H1 (cell line): ENCODE results near the gene LNPEP. TPM values are rescaled to one million over a fixed set of nuclear protein-coding genes. Genes with fewer than 3 reads are reported as not detected.

Experiments used
- CTCF ChIA-PET: fragments of 300-600 bp; sonication (Branson Sonifier 250); formaldehyde crosslinking; loops from one replicate; lab custom pipeline; 2021; ENCODE audit not compliant: partially characterized antibody; lab: Charles Lee
- POLR2A ChIA-PET: fragments of 300-600 bp; sonication (Branson Sonifier 250); formaldehyde crosslinking; loops from one replicate; lab custom pipeline; 2021; ENCODE audit warnings: inconsistent platforms; ENCODE audit not compliant: partially characterized antibody; lab: Charles Lee
- DNase-seq, 2 experiments: peaks; one replicate each; pipeline versions ENCODE4 v3.0.0 to v3.0.0-alpha.2; 2010 to 2022; ENCODE audit warnings: low spot score in 2 of 2, low read depth in 1 of 2, mixed read lengths in 1 of 2
- FAIRE-seq: peaks from 2 replicates; lab custom pipeline; 2011; peaks lifted over from hg19 to GRCh38; lab: Jason Lieb, UNC
- H2AFZ ChIP-seq: 2 replicates; pipeline ENCODE4 v1.8.1; 2012; ENCODE audit warnings: low read length, inconsistent platforms
- H2AK5ac ChIP-seq: 2 replicates; pipeline ENCODE4 v1.6.1; 2013; ENCODE audit warnings: low read depth, low read length
- H2BK120ac ChIP-seq: replicated peaks from 2 replicates; pipeline ENCODE3; 2013; ENCODE audit warnings: low read depth, low read length, inconsistent platforms
- H2BK12ac ChIP-seq: 2 replicates; pipeline ENCODE4 v1.6.1; 2013; ENCODE audit warnings: low read depth, low read length
- H2BK15ac ChIP-seq: 2 replicates; pipeline ENCODE4 v1.6.1; 2013; ENCODE audit warnings: low read length
- H2BK20ac ChIP-seq: 2 replicates; pipeline ENCODE4 v1.6.1; 2013; ENCODE audit warnings: low read length
- H2BK5ac ChIP-seq: 2 replicates; pipeline ENCODE4 v1.6.1; 2013; ENCODE audit warnings: low read depth, low read length
- H3K14ac ChIP-seq: 2 replicates; pipeline ENCODE4 v1.6.1; 2013; ENCODE audit warnings: inconsistent platforms; ENCODE audit not compliant: insufficient read length
- H3K18ac ChIP-seq: 2 replicates; pipeline ENCODE4 v1.6.1; 2013; ENCODE audit warnings: low read length; ENCODE audit errors: extremely low read depth
- H3K23ac ChIP-seq: 2 replicates; pipeline ENCODE4 v1.6.1; 2013; ENCODE audit warnings: inconsistent platforms; ENCODE audit not compliant: insufficient read length
- H3K23me2 ChIP-seq: 2 replicates; pipeline ENCODE4 v1.6.1; 2013; ENCODE audit warnings: low read depth, low read length
- H3K27ac ChIP-seq: 2 replicates; pipeline ENCODE4 v1.6.1; 2011; ENCODE audit warnings: low read depth, low read length, inconsistent platforms
- H3K27me3 ChIP-seq, 4 experiments: replicated peaks in 1 of 4; 1 replicate in 1 of 4; 2 replicates in 3 of 4; pipeline versions ENCODE4 v1.6.1 to v1.8.1; 2011 to 2013; ENCODE audit warnings: low read length in 3 of 4, mild to moderate bottlenecking in 3 of 4, inconsistent platforms in 2 of 4, mixed read lengths in 2 of 4, moderate library complexity in 1 of 4; ENCODE audit not compliant: control insufficient read depth in 3 of 4, insufficient read depth in 3 of 4; ENCODE audit errors: extremely low read depth in 1 of 4
- H3K36me3 ChIP-seq, 4 experiments: 2 replicates each; pipeline versions ENCODE4 v1.6.1 to v1.8.1; 2011 to 2013; ENCODE audit warnings: mild to moderate bottlenecking in 4 of 4, low read length in 3 of 4, moderate library complexity in 2 of 4, control low read depth in 1 of 4, inconsistent platforms in 1 of 4; ENCODE audit not compliant: insufficient read depth in 4 of 4, control insufficient read depth in 2 of 4
- H3K4ac ChIP-seq: replicated peaks from 2 replicates; pipeline ENCODE3; 2013; ENCODE audit warnings: low read length, low read depth, mixed read lengths, inconsistent platforms; ENCODE audit not compliant: insufficient read length
- H3K4me1 ChIP-seq, 4 experiments: replicated peaks in 1 of 4; 1 replicate in 1 of 4; 2 replicates in 3 of 4; pipeline versions ENCODE4 v1.6.1 to v1.8.1; 2011 to 2013; ENCODE audit warnings: low read length in 3 of 4, inconsistent platforms in 2 of 4, mixed read lengths in 1 of 4; ENCODE audit not compliant: insufficient read depth in 4 of 4, control insufficient read depth in 3 of 4
- H3K4me2 ChIP-seq, 2 experiments: 2 replicates each; pipeline versions ENCODE4 v1.6.1 to v1.8.1; 2011 to 2013; ENCODE audit warnings: low read depth in 2 of 2, low read length in 2 of 2, control low read depth in 1 of 2, inconsistent platforms in 1 of 2, mild to moderate bottlenecking in 1 of 2; ENCODE audit not compliant: insufficient read depth in 1 of 2
- H3K4me3 ChIP-seq, 4 experiments: fragments of 200-600, 300-600 bp in 1 of 4; sonication (generic), shearing (Covaris generic), sonication (Bioruptor Twin) in 1 of 4; 2 replicates each; pipeline versions ENCODE4 v1.5.1 to v1.8.1; 2011 to 2016; ENCODE audit warnings: low read length in 4 of 4, low read depth in 3 of 4, control low read depth in 2 of 4, inconsistent platforms in 2 of 4, mild to moderate bottlenecking in 2 of 4, mixed read lengths in 1 of 4, moderate library complexity in 1 of 4; ENCODE audit not compliant: insufficient read depth in 2 of 4; ENCODE audit errors: extremely low read depth in 1 of 4
- H3K56ac ChIP-seq: replicated peaks from 2 replicates; pipeline ENCODE3; 2013; ENCODE audit warnings: low read depth, mild to moderate bottlenecking, mixed read lengths, low read length, inconsistent platforms; ENCODE audit not compliant: insufficient read length
- H3K79me1 ChIP-seq: 2 replicates; pipeline ENCODE4 v1.6.1; 2013; ENCODE audit warnings: low read depth, low read length, control low read depth
- H3K79me2 ChIP-seq, 2 experiments: 2 replicates each; pipeline versions ENCODE4 v1.6.1 to v1.8.1; 2012 to 2013; ENCODE audit warnings: low read length in 2 of 2, mild to moderate bottlenecking in 2 of 2, inconsistent platforms in 1 of 2; ENCODE audit not compliant: insufficient read depth in 2 of 2, control insufficient read depth in 1 of 2
- H3K9ac ChIP-seq, 4 experiments: replicated peaks in 1 of 4; 1 replicate in 1 of 4; 2 replicates in 3 of 4; pipeline versions ENCODE4 v1.6.1 to v1.8.1; 2011 to 2013; ENCODE audit warnings: low read depth in 3 of 4, low read length in 3 of 4, control low read depth in 2 of 4, mild to moderate bottlenecking in 2 of 4, moderate library complexity in 2 of 4, inconsistent platforms in 1 of 4; ENCODE audit errors: extremely low read depth in 1 of 4
- H3K9me3 ChIP-seq, 2 experiments: 2 replicates each; pipeline versions ENCODE4 v1.6.1 to v1.8.1; 2012 to 2013; ENCODE audit warnings: mild to moderate bottlenecking in 2 of 2, moderate library complexity in 2 of 2, control low read depth in 1 of 2, inconsistent platforms in 1 of 2, low read depth in 1 of 2, low read length in 1 of 2, mixed read lengths in 1 of 2; ENCODE audit not compliant: insufficient read depth in 2 of 2
- H4K20me1 ChIP-seq, 2 experiments: replicated peaks in 1 of 2; 2 replicates each; pipeline versions ENCODE3 to v1.8.1; 2011 to 2013; ENCODE audit warnings: inconsistent platforms in 2 of 2, low read length in 2 of 2, mild to moderate bottlenecking in 1 of 2; ENCODE audit not compliant: insufficient read depth in 2 of 2, control insufficient read depth in 1 of 2
- H4K5ac ChIP-seq: 2 replicates; pipeline ENCODE4 v1.6.1; 2013; ENCODE audit warnings: low read length, low read depth, mixed read lengths, inconsistent platforms; ENCODE audit not compliant: insufficient read length
- H4K8ac ChIP-seq: 2 replicates; pipeline ENCODE4 v1.8.0; 2013; ENCODE audit warnings: mild to moderate bottlenecking, moderate library complexity, low read length, inconsistent platforms; ENCODE audit not compliant: insufficient read depth; ENCODE audit errors: extremely low read depth
- H4K91ac ChIP-seq: replicated peaks from 2 replicates; pipeline ENCODE3; 2013; ENCODE audit warnings: low read length, mixed read lengths, inconsistent platforms; ENCODE audit not compliant: insufficient read length
- FOSL1 ChIP-seq: IDR thresholded peaks from 2 replicates; pipeline ENCODE4 v1.6.1; 2011; ENCODE audit warnings: mild to moderate bottlenecking, low read depth, low read length, moderate library complexity; ENCODE audit not compliant: insufficient read depth
- HDAC2 ChIP-seq, 2 experiments: fragments of 300-600 bp in 1 of 2; sonication (generic) in 1 of 2; IDR thresholded peaks; 2 replicates each; pipeline ENCODE4 v1.6.1; 2011 to 2012; ENCODE audit warnings: low read depth in 2 of 2, low read length in 2 of 2, mild to moderate bottlenecking in 2 of 2, moderate library complexity in 2 of 2, borderline replicate concordance in 1 of 2, inconsistent platforms in 1 of 2
- SIX5 ChIP-seq: IDR thresholded peaks from 2 replicates; pipeline ENCODE4 v1.6.1; 2011; ENCODE audit warnings: mild to moderate bottlenecking, low read depth, low read length
- TAF1 ChIP-seq: IDR thresholded peaks from 2 replicates; pipeline ENCODE4 v1.6.1; 2011; ENCODE audit warnings: mild to moderate bottlenecking, low read depth, low read length
- TEAD4 ChIP-seq: IDR thresholded peaks from 2 replicates; pipeline ENCODE4 v1.6.1; 2012; ENCODE audit warnings: low read depth, low read length, inconsistent platforms, mixed read lengths
- WGBS, 2 experiments: shearing (Covaris generic) in 1 of 2; methylation state at CpG; one replicate each; pipeline versions ENCODE4 v1.1.6 to v1.1.7; 2013 to 2015; ENCODE audit warnings: low lambda C conversion rate in 2 of 2, mixed read lengths in 2 of 2, inconsistent platforms in 1 of 2, low coverage in 1 of 2, missing lambda C conversion rate in 1 of 2; ENCODE audit not compliant: insufficient replicate concordance in 2 of 2, insufficient coverage in 1 of 2, insufficient read length in 1 of 2; ENCODE audit errors: extremely low coverage in 1 of 2, missing lambda C conversion rate in 1 of 2; 5-methylcytosine and 5-hydroxymethylcytosine counted together
- polyA plus RNA-seq, 7 experiments: library from polyadenylated mRNA; depleted of rRNA in 3 of 7; stranded (reverse) in 5 of 7; unstranded in 2 of 7; fragments of >200 nt in 5 of 7; fragments of 200-250 nt in 2 of 7; gene quantifications; 1 replicate in 5 of 7; 2 replicates in 1 of 7; 4 replicates in 1 of 7; pipeline versions ENCODE4 v1.2.1 to v1.2.3, GENCODE V29; 2011 to 2013; ENCODE audit warnings: missing spikeins in 2 of 7, mixed read lengths in 2 of 7
- total RNA-seq: library from RNA; stranded (reverse); fragmentation: NEBNext Ultra II Directional; extraction: Animal tissue kit (Norgen Biotek cat#: 25700); gene quantifications from 2 replicates; pipeline ENCODE4 v1.2.1, GENCODE V29; 2021

LNPEP gene
- total and polyA plus RNA-seq, 2 of the 8 experiments (the other 6 are each of a cell fraction or from before 2014, with no cell fraction given) = 1.8 to 4.5 TPM

GRCh38 chr5:96963267-96963666, 27.4 kb downstream of the LNPEP start:
- Histone ChIP-seq H2BK120ac (no peak overlapping the region), H2AK5ac (no peak overlapping the region), H3K4me2 (no peak overlapping the region), H3K56ac (no peak overlapping the region), H3K79me2 (no peaks in the 10 kb centered on the region), H3K9ac (no peak overlapping the region), H2AFZ (no peak overlapping the region), H3K27ac (no peak overlapping the region), H4K8ac (no peak overlapping the region), H3K14ac (no peak overlapping the region), H3K4me3 (no peak overlapping the region), H2BK20ac (no peak overlapping the region), H3K23me2 (no peaks in the 10 kb centered on the region), H2BK5ac (no peak overlapping the region), H3K4ac (no peak overlapping the region), H4K5ac (no peak overlapping the region), H3K27me3 (no peaks in the 10 kb centered on the region), H3K9me3 (no peaks in the 10 kb centered on the region), H3K36me3 (no peaks in the 10 kb centered on the region), H4K20me1 (no peaks in the 10 kb centered on the region), H2BK12ac (no peak overlapping the region), H4K91ac (no peak overlapping the region), H3K4me1 (no peaks in the 10 kb centered on the region), H3K79me1 (no peaks in the 10 kb centered on the region), H2BK15ac (no peak overlapping the region), H3K18ac (no peak overlapping the region), H3K23ac (no peak overlapping the region)
- DNase-seq = no peak
- FAIRE-seq = no peak
- TF ChIP-seq TAF1 = no peak
- no peak for TF ChIP-seq SIX5
- TF ChIP-seq FOSL1 = no peak
- TF ChIP-seq HDAC2 (IDR thresholded peaks at IDR 0.05; ENCODE audit: borderline replicate concordance in 1 of 2, low read depth in 2 of 2, low read length in 2 of 2) = no peak
- no peak for TF ChIP-seq TEAD4
- POLR2A ChIA-PET = no interaction called here
- CTCF ChIA-PET = interaction anchor here (1.3 kb wide), 1 partner anchor 211 kb away, joined by 3 read pairs; no protein-coding TSS in a partner anchor
- WGBS, 2 experiments = 89% methylated on average over 3 of the region's 3 CpGs; no CpG with 5 or more reads in 1 of the 2 experiments
